Measurements from ENCODE around the gene TLK2.

TLK2 gene

GRCh38 chr17:62627904-62628633 lies 149.4 kb downstream of the TLK2 start:
- no peak for DNase-seq (ENCODE audit: low read depth, low spot score)

GRCh38 chr17:62628831-62629555 lies 150.4 kb downstream of the TLK2 start:
- peak; percentile 68 for DNase-seq (ENCODE audit: low read depth, low spot score)

- DNase-seq (ENCODE audit: low read depth, low spot score), result no peak
These were observed 151.1 kb downstream of the TLK2 start for GRCh38 chr17:62629556-62630364.

- DNase-seq (ENCODE audit: low read depth, low spot score), result no peak
These were observed 151.9 kb downstream of the TLK2 start for GRCh38 chr17:62630365-62631085.

GRCh38 chr17:62631086-62631935 lies 152.7 kb downstream of the TLK2 start:
- no peak for DNase-seq (ENCODE audit: low read depth, low spot score)

DNA sequence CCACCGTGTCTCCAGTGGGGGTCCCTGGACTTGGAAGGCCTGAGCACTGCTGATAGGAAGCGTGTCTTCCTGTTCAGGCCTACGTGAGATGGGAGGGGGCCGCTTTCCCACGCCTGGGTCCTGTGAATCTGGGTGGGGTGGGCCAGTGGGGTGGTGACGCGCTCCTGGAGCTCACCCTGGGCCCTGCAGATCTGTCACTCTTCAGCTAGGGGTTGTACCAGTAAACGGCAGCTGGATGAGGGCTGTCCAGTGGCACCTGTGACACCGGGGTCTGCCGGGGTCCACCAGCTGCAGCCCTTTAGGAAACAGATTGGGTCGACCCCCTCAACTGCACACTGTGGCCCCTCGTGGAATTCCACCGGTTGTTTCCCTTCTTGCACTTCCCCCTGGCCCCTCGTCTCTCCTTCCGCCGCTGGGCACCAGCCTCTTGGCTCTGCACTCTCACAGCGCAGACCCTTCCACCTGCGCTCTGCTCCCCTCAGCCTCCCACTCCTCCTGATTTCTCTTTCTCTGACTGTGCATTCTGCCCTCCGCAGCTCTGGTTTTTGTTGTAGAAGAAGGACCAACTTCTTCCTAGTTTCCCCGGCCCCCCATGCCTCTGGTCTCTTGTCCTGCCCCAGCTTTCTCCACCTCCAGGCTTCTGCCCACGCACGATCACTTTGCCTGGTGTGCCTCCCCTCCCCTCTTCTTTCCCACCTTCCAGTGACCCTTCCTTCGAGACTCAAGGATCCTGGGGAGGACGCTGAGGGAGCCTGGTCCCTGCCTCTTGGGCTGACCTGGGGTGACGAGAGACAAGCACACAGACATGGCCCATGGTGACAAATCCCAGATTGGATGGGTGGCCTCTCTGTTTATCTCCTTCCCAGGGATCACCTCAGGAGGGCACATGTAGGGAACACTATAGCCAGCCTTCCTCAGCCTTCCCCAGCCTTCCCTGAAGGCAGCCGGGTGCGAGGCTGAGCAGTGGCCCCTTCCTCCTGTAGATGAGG lies 153.6 kb downstream of the TLK2 start:
- no peak for DNase-seq (ENCODE audit: low read depth, low spot score)

GRCh38 chr17:62637809-62638208 lies 159.2 kb downstream of the TLK2 start:
- no peak for DNase-seq (ENCODE audit: low read depth, low spot score)

DNA sequence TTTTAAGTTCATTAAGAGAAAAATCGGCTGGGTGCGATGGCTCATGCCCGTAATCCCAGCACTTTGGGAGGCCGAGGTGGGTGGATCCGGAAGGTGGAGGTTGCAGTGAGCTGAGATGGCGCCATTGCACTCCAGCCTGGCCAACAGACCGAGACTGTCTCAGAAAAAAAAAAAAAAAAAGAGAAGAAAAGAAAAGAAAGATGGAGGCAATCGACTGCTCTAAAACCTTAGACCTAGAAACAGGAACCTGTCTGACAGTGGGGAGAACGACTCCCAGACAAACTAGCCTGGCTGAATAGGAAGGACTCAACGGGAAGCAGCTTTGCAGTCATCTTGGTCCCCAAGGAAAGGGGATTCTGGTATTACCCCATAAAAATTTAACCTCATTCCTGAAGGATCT lies 162.5 kb downstream of the TLK2 start:
- DNase-seq (ENCODE audit: low read depth, low spot score), result no peak

DNA sequence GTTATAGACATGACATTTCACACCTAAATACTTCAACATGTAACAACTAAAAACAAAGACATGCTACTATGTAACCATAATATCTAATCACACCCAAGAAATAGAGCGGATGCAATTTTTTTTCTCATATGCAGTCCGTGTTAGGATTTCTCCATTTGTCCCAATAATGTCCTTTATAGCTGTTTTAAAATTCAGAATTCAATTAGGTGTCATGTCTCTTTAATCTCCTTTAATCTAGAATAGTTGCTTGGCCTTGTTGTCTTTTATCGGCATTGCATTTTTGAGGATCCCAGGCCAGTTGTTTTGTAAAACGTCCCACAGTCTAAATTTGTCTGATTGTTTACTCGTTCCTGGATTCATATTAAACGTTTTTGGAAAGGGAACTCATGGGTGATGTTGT lies 163.3 kb downstream of the TLK2 start:
- DNase-seq (ENCODE audit: low read depth, low spot score), result no peak

DNA sequence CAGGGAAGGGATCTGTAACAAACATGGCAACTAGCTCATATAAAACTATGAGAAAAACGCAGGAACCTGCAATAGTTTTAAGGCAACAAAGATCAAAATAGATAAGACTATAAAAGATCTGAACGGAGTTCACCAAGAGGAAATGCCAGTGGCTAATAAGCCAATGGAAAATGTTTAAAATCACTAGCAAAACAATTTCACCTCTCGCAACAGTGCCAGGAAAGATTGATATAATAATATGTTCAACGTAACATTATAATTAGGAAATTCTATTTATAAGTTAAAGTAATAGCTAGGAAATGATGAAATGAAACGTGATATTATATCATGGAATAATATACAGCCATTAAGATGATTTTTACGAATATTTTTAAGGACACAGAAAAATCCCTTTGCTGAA lies 164.9 kb downstream of the TLK2 start:
- no peak for DNase-seq (ENCODE audit: low read depth, low spot score)

GRCh38 chr17:62644487-62645173 lies 166.0 kb downstream of the TLK2 start:
- no peak for DNase-seq (ENCODE audit: low read depth, low spot score)

- DNase-seq (ENCODE audit: low read depth, low spot score), result no peak
These were observed 169.8 kb downstream of the TLK2 start for GRCh38 chr17:62648251-62648955.

- DNase-seq (ENCODE audit: low read depth, low spot score), result no peak
These were observed 170.3 kb downstream of the TLK2 start for GRCh38 chr17:62648956-62649294.

DNA sequence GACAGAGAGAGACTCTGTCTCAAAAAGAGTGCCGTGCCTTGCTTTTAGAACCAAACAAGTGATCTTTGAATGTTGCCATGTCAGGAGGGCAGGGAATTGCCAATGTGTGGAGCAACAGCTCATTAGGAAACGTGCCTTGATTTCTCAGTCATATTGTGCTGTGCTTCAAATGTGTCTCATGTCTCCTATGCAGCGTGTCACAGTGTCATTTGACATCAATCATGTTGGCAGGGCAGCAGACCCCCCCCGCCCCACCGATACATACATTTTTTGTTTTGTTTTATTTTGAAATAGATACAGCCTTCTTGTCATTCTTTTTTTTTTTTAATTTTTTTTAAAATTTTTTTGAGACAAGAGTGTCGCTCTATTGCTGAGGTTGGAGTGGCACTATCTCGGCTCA lies 170.9 kb downstream of the TLK2 start:
- no peak for DNase-seq (ENCODE audit: low read depth, low spot score)

- no peak for DNase-seq (ENCODE audit: low read depth, low spot score)
These were observed 172.0 kb downstream of the TLK2 start for GRCh38 chr17:62650587-62650986.

DNA sequence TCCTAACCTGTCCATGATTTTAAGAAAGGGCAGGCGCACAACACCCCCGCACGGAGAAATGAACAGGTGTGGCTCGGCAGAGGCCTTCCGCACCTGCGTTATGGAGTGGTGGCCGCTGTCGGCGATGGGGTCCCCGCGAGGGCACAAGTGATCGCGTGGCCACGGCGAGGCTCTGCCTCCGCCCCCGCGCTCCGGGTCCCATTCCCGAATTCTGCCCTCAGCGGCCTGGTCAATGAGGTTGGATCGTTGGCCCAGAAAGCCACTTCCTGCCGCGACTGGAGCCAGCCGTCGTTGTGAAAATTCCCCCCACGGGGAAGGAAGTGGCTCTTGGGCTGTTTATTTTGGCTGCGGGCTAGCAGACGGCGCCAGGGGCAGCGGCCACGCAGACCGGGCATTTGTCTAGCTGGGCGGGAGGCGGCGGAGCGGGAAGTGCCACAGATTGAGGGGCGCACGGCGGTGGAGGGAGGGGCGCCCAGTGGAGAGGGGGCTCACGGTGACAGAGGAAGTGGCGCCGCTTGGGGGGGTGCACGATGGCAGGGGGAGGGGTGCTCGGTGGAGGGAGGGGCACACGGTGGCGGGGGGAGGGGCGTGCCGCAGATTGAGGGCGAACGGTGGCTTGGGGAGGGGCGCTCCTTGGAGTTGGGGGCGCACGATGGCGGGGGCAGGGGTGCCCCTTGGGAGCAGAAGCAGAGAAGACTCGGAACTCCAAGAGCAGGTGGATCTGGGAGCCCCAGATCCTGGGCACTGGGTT lies 173.8 kb downstream of the TLK2 start:
- DNase-seq (ENCODE audit: low read depth, low spot score), result no peak

GRCh38 chr17:62653002-62653825 lies 174.6 kb downstream of the TLK2 start:
- DNase-seq (ENCODE audit: low read depth, low spot score), result no peak

All from brain pericyte (primary cell).